Ramos (cell line): ENCODE data around the gene COL19A1.
"Not testable (repeated sequence)": the region's sequence is repeated elsewhere in the genome, so short reads cannot be mapped to it uniquely, and the experiment has no call there.

Experiments
- in situ Hi-C: fragments of 300-500 bp; cut with MboI; formaldehyde crosslinking; loops from one replicate; pipeline ENCODE4 v1.14.3; 2022; ENCODE audit warnings: low sequenced_read_pairs; ENCODE audit not compliant: unreplicated experiment

Gene COL19A1

DNA sequence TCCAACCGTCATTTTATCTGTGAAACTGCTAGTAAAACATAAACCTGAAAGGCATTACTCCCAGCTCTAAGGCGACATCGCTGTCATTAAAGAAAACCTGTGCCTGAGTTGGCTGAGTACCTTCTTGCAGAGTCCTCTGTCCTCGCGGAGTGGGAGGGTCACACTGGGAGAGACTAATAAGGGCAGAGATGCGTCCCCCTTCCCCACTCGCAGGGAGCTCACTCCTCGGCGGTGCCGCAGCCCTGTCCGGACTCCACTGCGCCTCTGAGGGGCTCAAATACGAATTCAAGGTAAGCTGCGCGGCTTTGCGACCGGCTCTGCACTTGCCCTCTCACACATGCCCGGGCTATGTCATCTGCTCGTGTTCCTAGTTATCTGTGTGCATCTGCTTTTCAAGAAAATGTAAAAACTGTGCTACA is at the start of gene COL19A1:
COL19A1 (plus strand) TSS at position 206 of the 419 bp plus-strand sequence. CDS start 13,012 bp downstream, outside the sequence.
- in situ Hi-C loops = no loop called here

DNA sequence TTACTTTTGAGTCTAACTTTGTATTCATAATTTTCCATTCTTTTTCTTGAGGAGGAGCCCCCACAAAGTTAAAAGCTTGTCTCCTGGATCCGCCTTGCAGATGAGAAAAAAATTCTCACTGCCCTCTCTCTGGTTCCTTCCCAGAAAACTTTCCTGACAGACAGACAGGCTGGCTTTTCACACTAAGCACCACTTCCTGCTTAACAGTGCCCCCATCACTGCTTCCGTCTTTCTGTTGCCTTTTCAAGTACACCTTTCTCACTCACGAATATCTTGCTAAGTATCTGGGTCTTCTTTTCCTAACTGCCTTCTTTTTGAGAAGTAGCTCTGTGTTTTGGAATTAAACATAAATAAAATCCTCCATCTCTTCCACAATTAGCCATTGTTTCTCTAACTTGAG is 49.8 kb upstream of the COL19A1 start:
- in situ Hi-C loops = no loop called here

DNA sequence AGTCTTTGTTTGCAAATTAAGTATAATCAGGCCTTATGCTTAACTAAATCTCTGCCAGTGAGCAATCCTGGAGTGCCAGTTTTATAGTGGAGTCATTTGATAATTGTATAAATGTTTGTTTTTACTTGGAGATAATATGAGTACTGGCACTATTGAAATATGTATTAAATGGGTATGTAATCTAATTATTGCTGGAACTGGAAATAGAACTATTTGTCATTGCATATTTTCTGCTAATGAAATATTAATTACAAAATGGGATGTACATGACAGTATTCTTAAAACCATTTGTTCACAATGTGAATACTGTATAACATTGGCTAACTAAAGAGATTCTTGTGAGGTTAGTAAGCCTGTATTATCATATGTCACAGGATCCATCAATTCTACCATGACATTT is 49.0 kb upstream of the COL19A1 start:
- in situ Hi-C loops = no loop called here

DNA sequence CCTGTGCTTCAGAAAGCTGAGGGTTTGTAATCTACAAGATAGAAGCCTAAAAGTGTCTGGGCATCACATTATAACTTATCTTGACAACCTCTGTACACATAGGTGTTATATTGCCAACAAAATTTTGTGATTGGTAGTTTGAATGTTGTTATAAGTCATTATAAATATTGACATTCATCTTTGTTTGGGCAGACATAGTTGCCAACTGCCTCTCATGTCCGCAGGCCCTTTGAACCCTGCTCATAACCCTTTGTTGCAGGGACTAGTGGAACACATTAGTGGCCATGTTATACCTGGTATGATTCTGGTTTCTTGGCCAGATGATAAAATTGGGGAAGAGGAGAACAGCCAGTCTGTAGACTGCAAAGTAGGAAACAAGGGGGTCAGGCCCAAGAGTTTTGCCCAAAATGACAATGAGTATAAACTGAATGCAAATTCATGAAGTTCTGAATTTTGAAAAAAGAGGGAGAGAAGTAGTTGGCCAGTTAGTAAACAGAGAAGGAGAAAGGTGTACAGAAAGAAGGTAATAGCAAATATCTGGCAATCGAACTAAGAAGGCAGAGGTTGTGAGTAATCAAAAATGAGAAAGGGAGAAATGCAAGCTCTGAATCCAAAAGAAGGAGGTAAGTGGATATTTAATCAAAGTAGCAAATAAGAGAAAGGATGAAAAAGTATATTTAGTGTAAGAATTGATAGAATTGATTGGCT is 48.0 kb upstream of the COL19A1 start:
- in situ Hi-C loops = no loop called here

DNA sequence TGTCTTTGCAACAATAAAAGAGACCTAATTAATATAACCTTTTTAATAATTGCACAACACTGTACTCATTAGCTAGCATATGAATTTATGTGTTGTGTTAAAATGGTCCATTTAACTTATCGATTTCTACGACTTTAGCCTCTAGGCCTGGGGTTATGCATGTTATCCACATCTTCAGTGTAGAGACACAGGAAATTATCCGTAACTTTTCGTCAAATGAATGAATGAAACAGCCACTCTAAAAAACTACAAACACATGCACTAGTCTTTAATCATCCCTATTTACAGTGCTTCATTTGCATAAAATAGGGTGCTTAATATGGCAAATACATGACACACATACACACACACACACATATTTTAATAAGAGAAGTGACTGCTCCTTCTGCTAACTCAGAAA is 47.2 kb upstream of the COL19A1 start:
- in situ Hi-C loops = no loop called here

DNA sequence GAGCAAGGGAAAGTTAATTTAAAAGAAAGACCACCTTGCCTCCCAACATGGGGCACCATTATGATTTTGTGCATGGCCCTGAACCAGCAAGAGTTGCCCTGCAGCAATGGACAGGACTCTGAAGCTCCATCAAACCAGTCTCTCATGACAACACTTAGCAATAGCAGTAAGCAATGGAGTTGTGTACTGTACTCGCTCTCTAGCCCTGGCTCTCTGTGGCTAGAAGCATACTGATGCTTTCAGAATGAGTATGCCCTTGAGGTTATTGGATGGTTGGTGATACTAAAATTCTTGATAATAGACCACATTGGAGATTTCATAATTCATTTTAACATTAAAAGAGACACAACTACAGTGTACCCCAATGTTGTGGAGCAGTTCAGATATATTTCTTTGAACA is 46.3 kb upstream of the COL19A1 start:
- in situ Hi-C loops = no loop called here

DNA sequence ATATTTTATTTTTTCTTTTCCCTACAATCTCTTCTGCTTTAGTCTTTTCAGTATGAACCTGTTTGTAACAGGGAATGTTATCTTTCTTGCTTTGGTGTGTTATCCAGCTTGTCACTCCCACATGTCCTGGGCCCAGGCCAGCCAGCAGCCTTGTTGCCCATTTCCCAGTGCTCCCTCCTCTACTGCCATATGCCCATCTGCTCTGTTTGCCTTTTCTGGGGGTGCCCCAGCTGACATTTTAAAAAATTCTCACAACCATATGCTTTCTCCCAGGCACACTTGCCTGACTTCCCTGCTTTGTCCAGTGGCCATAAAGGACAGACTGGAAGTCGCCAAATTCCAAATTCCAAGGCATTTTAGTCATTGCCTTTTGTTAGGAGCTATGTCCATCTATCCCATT is 45.9 kb upstream of the COL19A1 start:
- in situ Hi-C loops = no loop called here

DNA sequence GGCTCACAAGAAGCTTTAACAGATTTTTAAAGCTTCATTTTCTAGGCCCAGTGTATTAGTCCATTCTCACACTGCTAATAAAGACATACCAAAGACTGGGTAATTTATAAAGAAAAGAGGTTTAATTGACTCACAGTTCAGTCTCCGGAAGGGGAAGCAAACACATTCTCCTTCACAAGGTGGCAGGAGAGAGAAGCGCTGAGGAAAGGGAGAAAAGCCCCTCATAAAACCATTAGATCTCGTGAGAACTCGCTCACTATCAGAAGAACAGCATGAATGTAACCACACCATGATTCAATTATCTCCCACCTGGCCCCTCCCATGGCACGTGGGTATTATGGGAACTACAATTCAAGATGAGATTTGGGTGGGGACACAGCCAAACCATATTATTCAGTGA is 42.0 kb upstream of the COL19A1 start:
- in situ Hi-C loops = not testable (repeated sequence)

DNA sequence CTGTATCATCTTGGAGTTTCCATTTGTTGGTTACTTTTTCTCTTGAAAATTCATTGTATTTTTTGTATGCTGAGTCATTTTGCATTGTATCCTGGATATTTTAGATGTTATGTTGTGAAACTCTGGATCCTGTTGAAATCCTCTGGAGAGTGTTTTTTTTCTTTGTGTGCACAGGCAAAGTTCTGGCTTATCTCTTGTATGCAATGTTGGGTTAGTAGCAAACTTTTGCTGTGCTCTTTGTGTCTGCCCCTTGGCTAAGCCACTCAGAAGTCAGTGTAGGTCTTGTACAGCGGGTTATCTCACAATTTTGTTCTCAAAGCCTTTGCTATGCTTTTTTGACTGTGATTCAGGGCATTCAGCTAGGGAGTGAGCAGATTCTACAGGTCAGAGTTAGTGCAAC is 40.5 kb upstream of the COL19A1 start:
- in situ Hi-C loops = loop anchor here (25.0 kb wide), 1 partner anchor 286 kb away; no protein-coding TSS in a partner anchor

DNA sequence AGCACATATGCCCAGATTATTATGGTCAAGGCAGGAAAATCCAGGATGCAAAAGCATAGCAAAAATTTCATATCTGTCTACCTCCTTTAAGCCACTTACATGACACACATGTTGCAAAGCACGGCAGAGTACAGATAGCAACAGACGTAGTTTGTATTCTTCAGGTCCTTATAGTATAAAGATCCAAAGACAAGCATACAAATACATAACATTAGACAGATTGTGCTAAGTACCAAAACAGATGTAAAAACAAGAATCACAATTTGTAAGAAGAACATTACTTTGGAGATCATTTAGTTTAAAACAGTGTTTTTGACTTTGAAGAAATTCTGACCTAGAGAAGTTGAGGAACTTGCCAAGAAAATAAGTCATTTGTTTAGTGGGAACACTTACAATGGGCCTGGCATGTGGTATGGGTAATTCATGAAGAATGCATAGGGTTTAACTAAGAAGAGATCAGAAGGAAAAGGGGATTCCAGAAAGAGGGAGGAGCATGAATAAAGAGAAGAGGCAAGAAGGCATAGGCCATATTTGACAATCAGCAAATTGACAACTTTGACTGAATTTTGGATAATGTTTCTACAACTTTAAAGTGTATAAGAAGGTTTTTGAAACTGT is 39.0 kb upstream of the COL19A1 start:
- in situ Hi-C loops = loop anchor here (25.0 kb wide), 1 partner anchor 285 kb away; no protein-coding TSS in a partner anchor

DNA sequence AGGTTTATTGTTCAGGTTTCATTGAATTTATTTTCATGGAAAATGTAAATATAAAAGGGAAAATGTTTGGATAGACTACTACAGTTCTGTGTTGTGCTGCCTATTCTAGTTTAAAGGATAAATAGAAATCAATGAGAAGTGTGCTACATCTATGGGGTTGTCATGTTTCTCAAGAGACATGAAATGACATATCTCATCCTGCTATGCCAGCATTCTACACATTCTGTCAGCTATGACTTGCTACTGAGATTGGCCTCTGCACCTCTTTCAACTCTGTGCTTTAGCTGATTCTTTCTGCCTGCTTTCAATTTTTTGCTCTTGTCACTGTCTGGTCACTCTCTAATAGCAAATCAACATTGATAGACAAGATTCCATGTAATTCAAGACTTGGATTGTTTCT is 33.8 kb upstream of the COL19A1 start:
- in situ Hi-C loops = loop anchor here (25.0 kb wide), 1 partner anchor 280 kb away; no protein-coding TSS in a partner anchor

DNA sequence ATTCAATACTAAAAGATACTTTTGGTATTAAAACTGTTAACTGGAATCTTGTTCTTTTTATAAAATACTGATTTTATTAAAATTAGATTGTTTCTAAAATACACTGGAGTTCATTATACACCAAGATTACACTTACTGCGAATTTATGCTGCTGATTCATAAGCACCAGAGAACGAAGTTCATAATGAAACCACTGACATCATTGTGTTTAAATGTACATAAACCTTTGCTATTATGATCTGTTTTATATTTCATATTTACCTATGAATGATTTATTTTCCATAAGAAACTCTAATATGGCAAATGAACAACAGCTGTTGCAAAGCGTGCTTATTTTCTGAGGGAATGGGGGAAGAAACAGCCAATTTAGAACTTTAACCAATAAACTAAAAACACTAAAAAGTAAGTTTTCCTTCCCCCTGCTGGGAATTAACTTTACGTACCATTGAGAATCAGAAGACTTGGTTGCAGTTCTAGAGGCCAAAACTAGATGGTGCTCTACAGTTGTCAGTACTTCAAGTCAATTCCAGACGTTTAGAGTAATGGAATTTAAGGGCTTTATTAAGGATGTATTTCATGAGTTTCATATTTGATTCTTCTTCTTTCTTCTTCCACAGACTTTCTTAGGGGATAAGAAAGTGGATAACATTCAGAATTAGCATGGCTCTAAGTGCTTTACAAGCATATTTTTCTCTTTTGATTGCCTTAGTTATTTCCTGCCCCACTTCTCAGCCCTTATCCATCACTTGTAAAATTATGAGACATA is 30.8 kb upstream of the COL19A1 start:
- in situ Hi-C loops = loop anchor here (25.0 kb wide), 1 partner anchor 277 kb away; no protein-coding TSS in a partner anchor

DNA sequence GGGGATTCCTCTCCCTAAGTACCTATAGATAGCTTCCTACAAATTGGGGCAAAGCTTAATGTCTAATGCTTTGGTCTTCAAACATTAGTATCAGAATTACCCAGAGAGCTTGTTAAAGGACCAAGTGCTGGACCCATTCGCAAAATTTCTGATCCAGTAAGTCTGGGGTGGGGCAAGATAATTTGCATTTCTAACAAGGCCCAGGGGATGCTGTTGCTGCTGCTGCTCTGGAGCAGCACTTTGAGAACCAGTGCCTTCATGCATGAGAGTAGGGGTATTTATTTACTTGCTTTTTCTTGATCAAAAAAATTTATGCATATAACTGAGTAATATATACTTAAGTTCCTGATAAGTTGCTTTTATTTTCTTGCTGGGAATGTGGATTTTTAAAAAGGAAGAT is 24.5 kb upstream of the COL19A1 start:
- in situ Hi-C loops = loop anchor here (25.0 kb wide), 1 partner anchor 270 kb away; no protein-coding TSS in a partner anchor

DNA sequence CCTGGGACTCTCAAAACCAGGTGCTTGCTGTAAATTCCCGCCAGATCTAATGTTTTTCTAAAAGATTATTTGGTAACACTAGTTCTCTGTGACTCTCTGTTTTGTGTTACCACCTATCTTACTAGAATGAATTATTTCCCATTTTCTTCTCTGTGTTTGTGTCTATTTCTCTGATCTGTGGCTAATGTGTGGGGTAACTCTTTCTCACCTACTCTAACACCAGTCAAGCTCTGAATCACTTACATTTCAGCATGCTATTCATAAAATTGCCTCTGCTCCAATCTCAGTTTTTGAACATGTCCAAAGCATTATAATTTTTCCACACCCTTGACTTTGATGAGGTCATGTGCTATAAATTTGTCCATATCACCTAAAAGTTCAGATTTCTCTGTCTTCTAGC is 23.2 kb upstream of the COL19A1 start:
- in situ Hi-C loops = loop anchor here (25.0 kb wide), 1 partner anchor 269 kb away; no protein-coding TSS in a partner anchor

DNA sequence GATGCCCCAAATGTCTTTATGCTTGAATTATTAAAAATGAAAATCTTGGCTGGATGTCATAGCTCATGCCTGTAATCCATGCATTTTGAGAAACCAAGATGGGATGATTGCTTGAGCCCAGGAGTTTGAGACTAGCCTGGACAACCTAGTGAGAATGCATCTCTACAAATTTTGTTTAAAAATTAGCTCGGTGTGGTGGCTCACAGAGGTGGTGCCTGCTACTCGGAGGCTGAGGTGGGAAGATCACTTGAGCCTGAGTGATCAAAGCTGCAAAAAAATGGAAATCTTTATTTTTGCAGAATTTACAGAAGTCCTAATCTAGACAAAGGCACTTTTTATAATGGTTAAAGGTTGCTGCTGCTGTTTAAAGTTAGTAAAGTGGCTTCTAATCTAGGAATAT is 20.0 kb upstream of the COL19A1 start:
- in situ Hi-C loops = loop anchor here (25.0 kb wide), 1 partner anchor 266 kb away; no protein-coding TSS in a partner anchor

DNA sequence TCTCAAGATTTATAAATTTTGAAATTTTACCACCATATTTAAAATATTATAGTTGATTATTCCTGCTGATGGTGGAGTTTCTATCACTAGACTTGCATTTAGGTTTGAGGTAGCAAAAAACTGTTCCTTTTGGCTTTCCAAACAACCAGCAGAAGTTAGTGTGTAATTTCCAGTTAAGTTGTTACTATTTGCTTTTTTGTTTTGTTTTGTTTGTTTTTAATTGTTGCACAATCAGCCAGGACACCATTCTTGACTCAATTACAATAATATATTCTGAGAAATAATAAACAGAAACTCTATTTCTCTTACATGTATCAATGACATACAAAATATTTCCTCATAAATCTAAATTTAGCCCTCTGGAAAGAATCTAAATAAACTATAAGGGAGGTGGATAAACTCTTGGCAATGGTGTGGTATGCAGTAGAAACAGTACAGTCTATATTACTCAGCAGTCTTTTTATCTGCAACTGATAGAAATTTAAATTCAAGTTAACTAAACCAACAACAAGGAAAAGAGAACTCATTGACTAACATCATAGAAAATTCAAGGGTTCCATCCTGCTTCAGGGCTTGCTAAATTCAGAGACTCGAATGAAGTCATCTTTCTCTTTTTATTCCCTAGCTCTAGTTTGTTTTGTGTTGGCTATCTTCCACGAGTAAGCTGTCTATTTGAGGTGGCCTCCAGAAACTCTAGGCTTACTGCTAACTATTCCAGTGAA is 19.4 kb upstream of the COL19A1 start:
- in situ Hi-C loops = loop anchor here (25.0 kb wide), 1 partner anchor 265 kb away; no protein-coding TSS in a partner anchor

DNA sequence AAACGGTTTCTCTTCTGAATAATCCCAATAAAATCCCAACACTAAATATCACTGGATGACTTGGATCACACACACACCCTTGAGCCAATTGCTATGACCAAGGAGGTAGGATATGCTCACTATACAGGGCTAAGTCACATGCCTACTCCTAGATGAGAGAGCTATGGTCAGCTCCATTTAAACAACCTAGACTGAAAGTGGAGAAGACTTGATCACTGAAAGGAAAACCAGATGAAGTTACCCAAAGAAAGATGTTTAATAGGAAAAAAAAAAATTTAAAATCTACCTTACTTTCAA is 18.9 kb upstream of the COL19A1 start:
- in situ Hi-C loops = loop anchor here (25.0 kb wide), 1 partner anchor 265 kb away; no protein-coding TSS in a partner anchor

DNA sequence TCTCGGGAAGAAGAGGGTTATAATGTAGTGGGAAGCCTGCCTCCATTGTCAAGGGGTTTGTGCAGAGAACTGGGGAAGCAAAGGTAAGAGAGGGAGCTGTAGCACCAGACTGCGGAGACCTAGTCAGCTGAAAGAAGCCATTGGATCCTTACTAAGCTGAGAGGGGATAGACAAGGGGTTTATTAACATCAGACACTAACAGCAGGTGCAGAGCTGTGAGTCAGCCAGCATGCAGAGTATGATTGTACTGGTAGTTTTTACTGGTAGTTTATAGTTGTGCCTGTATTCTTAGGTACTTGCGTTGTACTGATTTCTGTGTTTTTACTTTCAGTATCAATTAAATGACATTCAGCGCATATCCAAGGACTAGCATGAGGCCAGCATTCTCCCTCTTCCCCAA is 17.8 kb upstream of the COL19A1 start:
- in situ Hi-C loops = loop anchor here (25.0 kb wide), 1 partner anchor 264 kb away; no protein-coding TSS in a partner anchor

DNA sequence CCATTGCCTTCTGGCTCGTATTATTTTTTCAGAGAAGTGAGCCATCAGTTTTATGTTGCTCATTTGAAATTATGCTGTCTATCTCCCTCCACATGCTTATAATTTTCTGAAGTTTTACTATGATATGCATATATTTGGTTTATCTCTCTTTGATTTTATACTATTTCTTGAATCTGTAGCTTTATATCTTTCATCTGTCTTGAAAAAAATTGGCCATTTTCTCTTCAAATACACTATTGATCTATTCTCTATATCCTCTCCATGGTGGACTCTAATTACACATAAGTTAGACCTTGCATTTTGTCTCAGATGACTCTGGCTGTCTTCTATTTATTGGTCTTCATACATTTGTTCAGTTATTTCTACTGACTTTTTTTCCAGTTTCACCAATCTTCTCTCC is 13.7 kb upstream of the COL19A1 start:
- in situ Hi-C loops = no loop called here

DNA sequence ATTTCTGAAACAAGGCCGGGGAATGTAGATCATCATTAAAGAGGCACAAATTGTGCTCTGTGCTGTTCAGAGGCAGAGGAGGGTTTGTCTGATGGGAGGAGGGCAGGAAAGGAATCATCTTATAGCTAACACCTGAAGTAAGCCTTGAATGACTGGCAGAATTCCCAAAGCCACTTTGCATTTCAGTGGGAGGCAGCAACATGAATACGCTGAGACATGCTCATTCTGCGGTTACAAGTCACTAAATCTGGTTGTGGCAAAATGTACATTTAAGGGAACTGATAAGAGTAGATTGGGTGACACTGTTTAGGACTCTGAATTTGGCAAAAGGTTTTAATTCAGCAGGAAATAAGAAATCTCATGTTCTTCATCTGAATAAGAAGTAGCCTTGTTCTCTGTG is 4.4 kb upstream of the COL19A1 start:
- in situ Hi-C loops = no loop called here
